Activated CD8-positive, alpha-beta memory T cell treated with anti-CD3 and anti-CD28 coated beads, Interleukin-2, amount 50 U/mL, for 4 hours (primary cell): ENCODE measurements around the gene SLC8B1.

Source experiments
- DNase-seq: peaks from one replicate; pipeline ENCODE4 v3.0.0-alpha.2; 2020

Gene SLC8B1

GRCh38 chr12:113267621-113268020 lies 67.3 kb downstream of the SLC8B1 start:
- no peak for DNase-seq

- DNase-seq = no peak
Measured at GRCh38 chr12:113266106-113266895, 68.6 kb downstream of the SLC8B1 start.

DNA sequence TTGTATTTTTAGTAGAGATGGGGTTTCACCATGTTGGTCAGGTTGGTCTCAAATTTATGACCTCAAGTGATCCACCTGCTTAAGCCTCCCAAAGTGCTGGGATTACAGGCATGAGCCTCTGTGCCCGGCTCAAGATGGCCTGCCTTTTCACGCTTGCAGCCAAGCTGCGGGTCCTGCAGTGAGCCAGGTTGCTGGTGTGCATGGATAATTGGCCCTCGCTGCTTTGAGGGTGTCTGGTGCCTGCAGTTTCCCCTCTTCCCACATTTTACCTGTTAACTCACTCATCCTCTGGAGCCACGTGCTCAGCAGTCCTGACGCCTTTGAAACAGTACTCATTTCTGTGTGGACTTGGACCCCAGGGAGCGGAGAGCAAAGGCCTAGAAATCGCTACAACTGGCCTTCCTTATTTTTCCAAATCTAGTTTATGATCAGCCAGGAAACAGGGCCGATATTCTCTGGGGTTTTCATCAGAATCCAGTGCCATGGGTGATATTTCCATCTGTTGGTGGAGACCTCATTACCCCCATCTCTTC lies 71.4 kb downstream of the SLC8B1 start:
- DNase-seq = no peak

DNA sequence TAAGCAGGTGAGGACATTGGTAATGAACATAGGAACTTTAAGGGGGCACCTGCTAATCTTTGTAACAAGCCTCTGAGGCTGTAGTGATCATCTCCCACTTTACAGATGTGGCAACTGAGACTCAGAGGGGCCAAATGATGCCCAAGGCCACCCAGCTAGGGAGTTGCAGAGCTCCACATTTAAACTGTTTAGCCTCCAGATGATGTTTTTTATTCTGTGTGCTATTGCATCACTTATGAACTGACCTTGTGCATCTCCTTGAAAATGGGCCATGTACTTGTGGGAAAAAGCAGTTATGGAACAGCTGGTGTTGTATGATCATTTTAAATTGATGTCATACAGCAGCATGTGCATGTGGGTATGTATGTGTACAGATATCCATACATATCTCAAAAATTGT lies 72.2 kb downstream of the SLC8B1 start:
- DNase-seq = no peak

GRCh38 chr12:113261847-113262470 lies 73.0 kb downstream of the SLC8B1 start:
- DNase-seq = no peak

- DNase-seq = no peak
Measured at GRCh38 chr12:113260636-113261300, 74.1 kb downstream of the SLC8B1 start.

- no peak for DNase-seq
Measured at GRCh38 chr12:113260127-113260526, 74.8 kb downstream of the SLC8B1 start.

DNA sequence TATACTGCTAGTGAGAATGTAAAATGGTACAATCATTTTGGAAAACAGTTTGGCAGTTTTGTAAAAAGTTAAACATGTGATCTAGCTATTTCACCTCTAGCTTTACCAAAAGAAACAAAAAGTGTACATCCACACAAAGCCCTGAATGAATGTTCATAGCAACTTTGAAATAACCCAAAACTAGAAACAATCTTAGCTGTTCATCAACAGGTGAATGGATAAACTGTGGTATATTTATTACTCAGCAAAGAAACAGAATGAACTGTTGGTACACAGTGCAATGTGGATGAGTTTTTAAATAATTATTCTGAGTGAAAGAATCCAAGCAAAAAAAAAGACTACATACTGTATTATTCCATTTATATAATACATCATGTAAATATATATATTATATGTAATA lies 77.3 kb downstream of the SLC8B1 start:
- no peak for DNase-seq

GRCh38 chr12:113254298-113254697 lies 80.6 kb downstream of the SLC8B1 start:
- no peak for DNase-seq

- DNase-seq = no peak
Measured at GRCh38 chr12:113253532-113254285, 81.2 kb downstream of the SLC8B1 start.

- no peak for DNase-seq
Measured at GRCh38 chr12:113252494-113252893, 82.4 kb downstream of the SLC8B1 start.

DNA sequence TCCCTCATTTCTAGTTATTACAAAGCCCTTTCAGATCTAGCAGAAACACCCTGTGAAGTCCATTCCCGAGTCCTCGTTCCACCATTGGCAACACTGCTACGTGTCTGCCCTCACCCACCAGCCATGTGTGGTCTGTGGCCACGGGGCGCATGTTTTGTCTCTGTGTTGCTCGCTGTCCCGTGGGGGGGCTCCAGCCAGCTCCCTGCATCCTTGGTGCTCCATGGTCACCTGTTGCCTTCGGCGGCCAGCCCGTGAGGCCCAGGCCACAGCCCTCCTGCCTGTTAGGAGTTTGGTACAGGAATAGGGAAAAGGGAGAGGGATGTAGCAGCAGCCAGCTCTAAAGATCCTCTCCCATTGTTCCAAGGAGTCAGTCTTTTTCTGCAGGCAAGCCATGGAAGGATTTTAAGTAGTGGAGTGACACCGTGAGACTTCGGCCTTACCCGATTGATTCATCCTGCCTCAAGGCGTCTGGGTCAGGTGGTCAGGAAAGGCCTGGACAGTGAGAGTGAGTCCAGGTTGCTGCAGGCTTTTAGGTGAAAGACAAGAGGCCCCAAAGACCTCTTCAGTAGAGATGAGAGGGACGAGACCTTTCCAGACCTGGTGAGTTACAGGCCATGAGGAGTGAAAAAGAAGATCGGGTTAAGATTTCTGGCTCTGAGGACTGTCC lies 83.4 kb downstream of the SLC8B1 start:
- no peak for DNase-seq

- no peak for DNase-seq
Measured at GRCh38 chr12:113250045-113250444, 84.9 kb downstream of the SLC8B1 start.

- no peak for DNase-seq
Measured at GRCh38 chr12:113249546-113249945, 85.4 kb downstream of the SLC8B1 start.

DNA sequence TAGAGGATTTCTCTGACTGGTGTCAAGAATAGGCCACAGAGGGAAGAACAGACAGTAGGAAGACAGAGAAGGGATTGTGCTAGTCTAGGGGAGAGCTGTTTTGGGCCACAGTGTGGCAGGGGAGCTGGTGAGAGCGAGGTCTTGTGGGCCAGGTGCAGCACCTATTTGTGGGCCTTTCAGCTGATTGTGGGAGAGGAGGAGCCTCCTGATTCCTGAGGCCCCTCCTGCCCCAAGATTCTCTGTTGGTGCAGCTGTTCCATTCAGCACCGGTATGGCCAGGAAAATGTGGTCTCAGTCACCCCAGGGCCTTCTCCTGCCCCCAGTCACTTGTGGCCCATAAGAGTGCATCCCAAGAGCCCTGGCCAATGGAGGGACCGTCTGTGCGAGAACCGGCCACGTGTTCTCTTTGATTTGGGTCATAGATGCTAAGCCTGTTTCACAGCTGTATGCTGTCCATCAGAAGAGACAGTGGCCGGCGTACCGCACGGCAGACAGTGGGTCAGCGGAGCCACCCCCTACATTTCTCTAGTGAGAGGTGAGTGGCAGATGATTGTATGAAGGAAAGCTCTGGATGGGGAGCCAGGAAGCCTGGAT lies 86.0 kb downstream of the SLC8B1 start:
- no peak for DNase-seq
